HG03060 (cell line): ENCODE measurements around the gene HDAC11.
"Not testable (repeated sequence)": the region's sequence is repeated elsewhere in the genome, so short reads cannot be mapped to it uniquely, and the experiment has no call there.

ENCODE experiments used
- ATAC-seq: cut with Tn5 transposase; IDR thresholded peaks from one replicate; pipeline ENCODE4 v1.9.1; 2021; ENCODE audit warnings: low read depth, moderate number of reproducible peaks; ENCODE audit not compliant: unreplicated experiment

The HDAC11 gene

GRCh38 chr3:13519006-13519791 lies 39.1 kb downstream of the HDAC11 start:
- no peak for ATAC-seq

DNA sequence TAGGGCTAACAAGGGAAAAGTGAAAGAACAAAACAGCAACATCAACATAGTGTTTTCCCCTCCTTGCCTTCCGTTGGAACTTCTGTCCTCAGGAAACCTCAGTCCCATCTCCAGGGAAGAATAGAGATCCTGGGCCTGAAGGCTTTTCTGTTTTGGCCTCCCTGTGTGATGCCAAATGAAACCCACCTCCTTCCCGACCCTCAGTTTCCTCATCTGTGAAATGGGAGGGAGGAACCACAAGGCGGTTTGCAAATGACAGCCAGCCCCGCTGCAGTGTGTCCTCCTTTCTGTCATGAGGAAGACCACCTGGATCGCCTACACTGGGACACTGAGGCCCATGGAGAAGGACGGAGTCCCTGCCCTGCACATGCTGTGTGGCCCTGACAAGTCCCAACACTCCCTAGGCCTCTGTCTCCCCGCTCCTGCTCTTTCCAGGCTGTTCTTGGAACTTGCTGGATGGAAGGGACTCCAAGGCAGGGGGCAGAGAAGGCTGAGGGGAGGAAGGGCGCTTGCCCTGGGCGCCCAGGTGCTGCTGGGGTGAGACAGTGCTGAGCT lies 40.3 kb downstream of the HDAC11 start:
- ATAC-seq: no peak

GRCh38 chr3:13521309-13521708 lies 41.2 kb downstream of the HDAC11 start:
- no peak for ATAC-seq

DNA sequence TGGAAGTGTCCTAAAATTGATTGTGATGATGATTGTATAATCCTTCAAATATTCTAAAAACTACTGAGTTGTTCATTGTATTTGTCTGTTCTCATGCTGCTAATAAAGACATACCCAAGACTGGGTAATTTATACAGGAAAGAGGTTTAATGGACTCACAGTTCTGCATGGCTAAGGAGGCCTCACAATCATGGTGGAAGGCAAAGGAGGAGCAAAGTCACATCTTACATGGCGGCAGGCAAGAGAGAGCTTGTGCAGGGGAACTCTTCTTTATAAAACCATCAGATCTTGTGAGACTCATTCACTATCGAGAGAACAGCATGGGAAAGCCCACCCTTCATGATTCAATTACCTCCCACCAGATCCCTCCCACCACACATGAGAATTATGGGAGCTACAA lies 41.6 kb downstream of the HDAC11 start:
- ATAC-seq: not testable (repeated sequence)

DNA sequence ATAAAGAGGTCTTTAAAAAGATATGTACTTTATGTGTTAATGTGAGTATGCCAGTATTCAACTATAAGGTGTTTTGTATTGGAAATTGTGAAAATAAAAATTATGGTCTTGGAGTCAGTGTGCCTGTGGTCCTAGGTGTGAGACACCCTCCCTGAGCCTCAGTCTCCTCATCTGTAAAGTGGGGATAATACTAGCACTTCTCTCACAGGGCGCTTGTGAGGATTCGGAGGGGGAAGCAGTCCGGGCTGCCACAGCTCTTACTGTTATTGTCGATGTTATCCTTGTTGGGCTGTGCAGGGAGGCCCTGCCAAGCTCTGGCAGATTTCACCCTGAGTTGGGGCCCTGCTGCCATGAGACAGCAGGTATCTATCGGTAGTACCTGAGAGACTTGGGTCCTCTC lies 42.1 kb downstream of the HDAC11 start:
- no peak for ATAC-seq

DNA sequence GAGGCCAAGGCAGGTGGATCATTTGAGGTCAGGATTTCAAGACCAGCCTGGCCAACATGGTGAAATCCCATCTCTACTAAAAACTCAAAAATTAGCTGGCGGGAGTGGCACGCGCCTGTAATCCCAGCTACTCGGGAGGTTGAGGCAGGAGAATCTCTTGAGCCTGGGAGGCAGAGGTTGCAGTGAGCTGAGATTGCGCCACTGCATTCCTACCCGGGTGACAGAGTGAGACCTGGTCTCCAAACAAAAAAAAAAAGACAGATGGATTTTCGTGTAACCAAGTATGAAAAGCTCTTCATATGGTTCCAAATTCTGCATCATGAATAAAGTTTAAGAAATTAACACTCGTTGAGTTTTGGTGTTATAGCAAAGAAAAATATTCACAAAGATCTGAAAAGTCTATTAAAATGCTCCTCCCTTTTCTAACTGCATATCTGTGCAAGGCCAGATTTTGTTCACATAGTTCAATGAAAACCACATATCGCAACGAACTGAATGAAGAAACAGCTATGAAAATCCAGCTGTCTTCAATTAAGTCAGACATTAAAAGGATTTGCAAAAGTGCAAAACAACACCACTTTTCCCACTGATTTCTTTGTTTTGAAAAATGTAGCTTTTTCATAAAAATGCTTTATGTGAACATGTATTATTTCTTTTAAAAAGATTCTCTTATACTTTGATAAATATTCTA lies 45.0 kb downstream of the HDAC11 start:
- no peak for ATAC-seq

GRCh38 chr3:13525827-13526625 lies 45.9 kb downstream of the HDAC11 start:
- ATAC-seq: no peak

- no peak for ATAC-seq
Measured at GRCh38 chr3:13526626-13526949, 46.5 kb downstream of the HDAC11 start.

DNA sequence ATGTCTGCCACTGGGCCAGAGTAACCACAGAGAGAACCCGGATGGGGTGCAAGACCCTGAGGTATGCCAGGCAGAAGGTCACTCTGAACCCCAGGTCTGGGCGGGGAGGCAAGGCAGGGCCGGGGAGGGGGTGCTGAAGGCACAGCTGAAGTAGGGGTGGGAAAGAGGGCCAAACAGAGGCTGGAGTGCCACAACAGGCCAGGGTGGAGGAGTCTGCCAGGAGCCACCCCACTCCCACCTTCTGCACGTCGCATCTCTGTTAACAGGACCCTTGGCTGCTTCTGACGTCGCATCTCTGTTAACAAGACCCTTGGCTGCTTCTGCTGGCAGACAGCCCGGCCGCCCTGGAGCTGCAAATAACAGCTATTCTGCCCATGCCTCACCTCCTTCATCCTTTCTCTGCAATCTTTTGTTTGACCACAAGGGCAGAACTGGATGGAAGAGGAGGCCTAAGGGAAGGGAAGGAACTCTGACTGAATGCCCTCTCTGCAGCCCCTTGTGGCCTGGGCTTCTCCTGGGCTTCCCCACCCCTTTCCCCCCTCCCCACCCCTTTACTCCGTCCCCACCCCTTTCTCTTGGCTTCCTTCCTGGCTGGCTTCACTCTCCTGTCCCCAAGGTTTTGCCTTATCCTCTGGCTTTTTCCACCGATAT lies 48.2 kb downstream of the HDAC11 start:
- ATAC-seq: no peak

DNA sequence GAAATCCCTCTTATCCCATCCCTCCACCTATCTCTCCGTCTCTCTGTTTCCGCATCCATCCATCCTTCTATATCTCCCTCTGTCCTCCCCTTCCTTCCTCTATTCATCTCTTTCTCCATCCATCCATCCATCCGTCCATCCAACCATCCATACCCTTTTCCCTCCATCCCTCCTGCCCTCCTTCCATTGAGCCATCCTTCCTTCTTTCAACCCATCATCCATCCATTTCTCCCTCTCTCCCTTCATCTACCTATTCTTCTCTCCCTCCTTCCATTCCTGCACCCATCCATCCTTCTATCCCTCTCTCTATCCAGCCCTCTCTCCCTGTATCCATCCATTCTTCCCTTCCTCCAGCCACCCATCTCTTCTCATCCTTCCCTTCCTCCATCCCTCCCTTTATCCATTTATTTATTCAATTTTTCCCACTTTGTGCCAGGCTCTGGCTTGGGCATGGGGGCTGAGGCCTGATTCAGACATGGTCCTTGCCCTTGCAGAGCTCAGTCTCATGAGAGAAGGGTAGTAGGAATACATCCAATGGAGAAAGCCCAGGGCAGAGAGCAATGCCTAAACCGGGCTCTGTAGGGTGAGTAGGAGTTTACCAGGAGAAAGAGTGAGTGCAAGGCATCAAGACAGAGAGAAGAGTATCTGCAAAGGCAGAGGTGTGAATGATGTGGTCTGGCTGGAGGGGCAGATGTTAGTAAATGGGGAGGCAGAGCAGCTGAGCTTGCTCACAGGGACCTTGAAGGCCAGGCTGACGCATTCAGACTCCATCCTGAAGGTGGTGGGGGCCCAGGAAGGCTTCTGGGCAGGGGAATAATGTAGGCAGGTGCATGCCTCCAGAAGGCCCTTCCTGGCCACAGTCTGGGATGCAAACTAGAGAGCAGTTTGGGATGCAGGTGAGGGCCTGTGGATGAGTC lies 49.3 kb downstream of the HDAC11 start:
- ATAC-seq: no peak

GRCh38 chr3:13530241-13531009 lies 50.3 kb downstream of the HDAC11 start:
- ATAC-seq: no peak

DNA sequence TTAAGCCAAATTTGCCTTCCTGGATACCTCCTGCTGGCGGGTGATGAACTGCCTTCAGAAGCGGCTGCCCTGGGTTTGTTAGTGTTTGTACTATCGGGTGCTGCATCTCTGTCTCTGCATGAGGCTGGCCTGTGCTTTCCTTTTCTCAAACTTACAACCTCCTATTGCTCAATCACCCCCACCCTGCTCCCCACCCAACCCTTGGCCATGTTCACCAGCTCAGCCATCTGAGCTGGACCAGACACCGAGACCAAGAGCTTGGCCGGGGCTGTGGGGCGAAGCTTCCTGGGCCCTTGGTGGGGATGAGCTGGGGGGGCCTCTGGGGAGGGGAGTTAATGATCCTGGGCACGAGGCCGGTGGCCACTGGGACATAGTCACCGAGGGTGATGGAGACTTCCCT lies 52.0 kb downstream of the HDAC11 start:
- no peak for ATAC-seq

GRCh38 chr3:13532631-13533030 lies 52.5 kb downstream of the HDAC11 start:
- ATAC-seq: no peak

- ATAC-seq: no peak
Measured at GRCh38 chr3:13533885-13534301, 53.8 kb downstream of the HDAC11 start.

- ATAC-seq: no peak
Measured at GRCh38 chr3:13535526-13535875, 55.4 kb downstream of the HDAC11 start.

DNA sequence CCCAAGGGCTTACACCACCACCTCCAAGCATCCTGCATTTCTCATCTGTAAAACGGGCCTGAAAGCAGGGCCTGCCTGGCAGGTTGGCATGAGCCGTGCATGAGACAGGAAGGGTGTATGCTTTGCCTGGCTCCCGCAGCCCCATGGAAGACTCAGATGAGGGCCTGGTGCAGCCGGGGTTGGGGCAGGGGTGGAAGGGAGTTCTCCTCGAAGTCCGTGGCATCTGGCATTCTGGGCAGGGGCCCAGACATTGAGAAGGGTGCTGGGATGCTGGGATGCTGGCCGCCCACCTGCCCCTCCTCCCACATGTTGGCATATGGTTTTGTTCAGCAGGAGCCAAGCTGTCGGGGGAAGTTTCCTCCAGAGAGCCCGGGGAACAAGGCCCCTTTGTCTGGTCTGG lies 55.8 kb downstream of the HDAC11 start:
- no peak for ATAC-seq

DNA sequence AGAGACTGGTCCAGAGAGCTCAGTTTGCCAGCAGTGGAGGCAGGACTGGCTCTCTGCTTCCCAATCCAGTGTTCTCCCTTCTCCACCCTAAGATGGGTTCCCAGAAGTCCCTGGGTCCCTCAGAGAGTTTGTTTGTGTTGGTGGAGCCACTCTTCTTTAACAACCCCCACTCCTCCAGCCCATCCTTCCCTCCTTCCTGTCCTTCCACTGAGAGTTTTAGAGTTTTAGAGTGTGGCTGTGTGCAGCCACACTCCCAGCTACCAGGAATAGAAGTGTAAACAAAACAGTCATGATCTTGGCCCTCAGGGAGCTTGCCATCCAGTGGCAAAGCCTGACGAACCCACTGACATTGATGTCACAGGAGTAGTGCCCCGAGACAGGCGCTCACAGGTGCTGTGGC lies 56.3 kb downstream of the HDAC11 start:
- ATAC-seq: no peak

GRCh38 chr3:13536832-13537231 lies 56.7 kb downstream of the HDAC11 start:
- ATAC-seq: no peak
